Measurements from ENCODE around the gene NEURL1B. TPM values are rescaled to one million over a fixed set of nuclear protein-coding genes. Genes with fewer than 3 reads are reported as not detected.

Gene NEURL1B
- total and polyA plus RNA-seq, 11 donors = 11.8 to 47.1 (median 25.8) TPM

DNA sequence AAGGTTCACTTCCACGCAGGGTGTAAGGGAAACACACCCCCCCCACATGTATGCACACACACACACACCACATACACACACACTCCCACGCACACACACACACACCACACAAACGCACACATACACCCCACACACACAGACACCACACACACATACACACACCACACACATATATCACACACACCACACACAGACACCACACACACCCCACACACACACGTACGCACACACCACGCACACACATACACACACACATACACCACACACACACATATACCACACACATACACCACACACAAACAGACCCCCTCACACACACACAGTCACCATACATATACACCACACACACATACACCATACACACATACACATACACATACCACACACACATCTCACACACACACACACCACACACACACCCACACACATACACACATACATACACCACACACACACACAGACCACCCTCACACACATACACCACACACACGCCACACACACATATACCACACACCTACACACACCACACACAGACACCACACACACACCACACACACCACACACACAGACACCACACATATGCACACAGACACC, 44.3 kb upstream of the NEURL1B start:
- ATAC-seq (no peak), DNase-seq (no peak)
- Histone ChIP-seq H3K36me3 (no peaks in the 10 kb centered on the region), H3K27ac (no peak overlapping the region), H3K27me3 (no peaks in the 10 kb centered on the region), H3K4me3 (no peak overlapping the region), H3K4me1 (peaks cover 0 to 44% (median 15%) of the 10 kb centered on the region in 12 donors), H3K9me3 (no peaks in the 10 kb centered on the region)
- intact Hi-C loops (cut with DNase I) = loop anchor here in 1 of 10 donors (5.0 kb wide), 1 partner anchor 89 kb away; no protein-coding TSS in a partner anchor
- TF ChIP-seq POLR2A (IDR thresholded peaks at IDR 0.05) = no peak
- TF ChIP-seq, protein P1, sequence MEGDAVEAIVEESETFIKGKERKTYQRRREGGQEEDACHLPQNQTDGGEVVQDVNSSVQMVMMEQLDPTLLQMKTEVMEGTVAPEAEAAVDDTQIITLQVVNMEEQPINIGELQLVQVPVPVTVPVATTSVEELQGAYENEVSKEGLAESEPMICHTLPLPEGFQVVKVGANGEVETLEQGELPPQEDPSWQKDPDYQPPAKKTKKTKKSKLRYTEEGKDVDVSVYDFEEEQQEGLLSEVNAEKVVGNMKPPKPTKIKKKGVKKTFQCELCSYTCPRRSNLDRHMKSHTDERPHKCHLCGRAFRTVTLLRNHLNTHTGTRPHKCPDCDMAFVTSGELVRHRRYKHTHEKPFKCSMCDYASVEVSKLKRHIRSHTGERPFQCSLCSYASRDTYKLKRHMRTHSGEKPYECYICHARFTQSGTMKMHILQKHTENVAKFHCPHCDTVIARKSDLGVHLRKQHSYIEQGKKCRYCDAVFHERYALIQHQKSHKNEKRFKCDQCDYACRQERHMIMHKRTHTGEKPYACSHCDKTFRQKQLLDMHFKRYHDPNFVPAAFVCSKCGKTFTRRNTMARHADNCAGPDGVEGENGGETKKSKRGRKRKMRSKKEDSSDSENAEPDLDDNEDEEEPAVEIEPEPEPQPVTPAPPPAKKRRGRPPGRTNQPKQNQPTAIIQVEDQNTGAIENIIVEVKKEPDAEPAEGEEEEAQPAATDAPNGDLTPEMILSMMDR (IDR thresholded peaks at IDR 0.05) = no peak
- 89 to 94% (median 92%) methylated on average over 7 of the region's 7 CpGs for WGBS, 4 donors

DNA sequence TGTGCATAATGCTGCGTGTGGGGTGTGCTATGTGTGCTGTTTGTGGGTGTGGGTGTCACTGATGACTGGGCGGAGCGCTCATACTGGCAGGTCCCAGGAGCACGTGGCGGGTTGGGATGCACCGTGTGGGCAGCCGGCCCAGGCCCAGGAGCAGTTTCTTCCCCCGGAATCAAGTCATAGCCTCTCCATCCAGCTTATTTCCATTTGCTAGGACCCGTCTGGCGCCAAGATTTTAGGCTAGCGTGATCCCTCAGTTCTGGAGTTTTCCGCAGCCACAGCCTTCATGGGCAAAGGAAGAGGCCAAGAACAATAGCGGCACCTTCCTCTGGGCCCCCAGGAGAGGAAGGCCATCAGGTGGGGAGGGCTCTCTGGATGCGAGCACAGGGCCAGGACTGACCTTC, 43.3 kb upstream of the NEURL1B start:
- H3K4me1 ChIP-seq = peaks cover 0 to 55% (median 23%) of the 10 kb centered on the region in 12 donors
- H3K36me3 ChIP-seq = no peaks in the 10 kb centered on the region
- no peak for TF ChIP-seq POLR2A (IDR thresholded peaks at IDR 0.05)
- TF ChIP-seq, protein P1 (IDR thresholded peaks at IDR 0.05) = no peak
- ATAC-seq (peak; percentile 51 to 85 (median 60)), DNase-seq (peak in 4 of 5 donors; percentile 52 to 76 (median 62))
- no peaks in the 10 kb centered on the region for H3K9me3 ChIP-seq
- WGBS, 4 donors = 63 to 72% (median 71%) methylated on average over 14 of the region's 14 CpGs
- peak overlapping the region in 8 of 12 donors; percentile 56 to 77 (median 68) for H3K27ac ChIP-seq
- intact Hi-C loops (cut with DNase I) = loop anchor here in 1 of 10 donors (5.0 kb wide), 1 partner anchor 90 kb away; no protein-coding TSS in a partner anchor
- H3K27me3 ChIP-seq = no peaks in the 10 kb centered on the region
- no peak overlapping the region for H3K4me3 ChIP-seq

DNA sequence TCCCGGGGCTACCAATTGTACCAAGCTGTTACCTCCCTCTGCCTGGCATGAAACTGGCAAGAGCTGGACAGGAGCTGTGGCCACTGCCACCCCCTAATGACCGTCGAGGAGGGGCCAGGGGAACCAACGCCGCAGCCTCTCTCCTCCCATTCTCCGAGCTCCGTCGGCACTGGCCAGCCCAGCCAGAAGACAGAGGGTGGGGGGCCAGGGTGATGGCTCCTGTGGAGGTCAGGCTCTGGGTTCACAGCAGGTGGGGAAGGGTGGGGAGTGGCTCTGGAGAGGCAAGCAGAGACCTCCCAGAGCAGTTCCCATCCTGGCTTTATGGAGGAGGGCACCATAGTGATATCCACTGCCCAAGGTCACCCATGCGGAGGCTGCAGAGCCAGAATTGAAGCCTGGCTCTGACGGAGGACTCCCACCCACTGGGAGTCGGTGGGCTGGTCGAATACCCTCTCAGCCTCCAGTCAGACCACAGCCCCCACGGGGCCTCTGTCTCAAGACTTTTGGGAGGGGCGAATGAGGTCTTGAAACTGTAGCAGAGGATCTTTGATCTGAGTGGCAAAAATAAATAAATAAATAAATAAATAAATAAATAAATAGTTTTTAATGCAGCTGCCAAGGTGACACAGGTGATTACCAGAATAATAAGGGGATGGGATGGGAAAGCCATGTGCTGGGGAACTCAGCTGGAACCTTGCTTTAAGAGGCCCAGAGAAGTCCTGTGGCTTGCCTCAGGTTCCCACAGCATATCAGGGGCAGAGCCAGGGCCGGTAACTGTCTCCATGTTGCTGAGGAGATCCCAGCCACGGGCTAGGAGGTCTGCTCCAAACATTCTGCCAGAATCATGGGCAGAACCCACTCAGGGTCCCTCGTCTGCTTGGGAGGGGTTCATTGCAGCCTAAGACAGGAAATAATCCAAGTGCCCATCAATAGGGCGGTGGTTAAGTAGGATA, 42.5 kb upstream of the NEURL1B start:
- TF ChIP-seq, protein P1 (IDR thresholded peaks at IDR 0.05) = no peak
- no peak for TF ChIP-seq POLR2A (IDR thresholded peaks at IDR 0.05)
- Histone ChIP-seq H3K4me1 (peaks cover 0 to 62% (median 31%) of the 10 kb centered on the region in 12 donors), H3K4me3 (no peak overlapping the region), H3K9me3 (no peaks in the 10 kb centered on the region), H3K27me3 (no peaks in the 10 kb centered on the region), H3K36me3 (no peaks in the 10 kb centered on the region), H3K27ac (peak overlapping the region; percentile 37 to 84 (median 61))
- intact Hi-C loops (cut with DNase I) = loop anchor here in 1 of 10 donors (5.0 kb wide), 1 partner anchor 91 kb away; no protein-coding TSS in a partner anchor
- DNase-seq (peak in 1 of 5 donors; percentile 16), ATAC-seq (peak in 2 of 4 donors; percentile 3 to 19)
- WGBS, 4 donors = 67 to 79% (median 74%) methylated on average over 16 to 18 of the region's 18 CpGs

DNA sequence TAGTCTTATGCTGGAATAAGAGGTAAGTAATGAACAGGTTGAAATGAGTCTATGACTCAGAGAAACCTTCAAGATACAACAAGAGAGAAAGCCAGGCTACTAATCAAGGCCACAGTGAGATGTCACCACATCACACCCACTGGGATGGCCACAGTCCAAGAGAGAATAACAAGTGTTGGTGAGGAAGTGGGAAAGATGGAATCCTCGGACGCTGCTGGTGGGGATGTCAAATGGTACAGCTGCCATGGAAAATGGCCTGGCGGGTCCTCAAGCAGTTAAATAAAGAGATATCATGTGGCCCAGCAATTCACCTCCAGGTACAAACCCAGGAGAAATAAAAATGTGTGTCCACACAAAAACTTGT, 41.9 kb upstream of the NEURL1B start:
- DNase-seq = peak in 1 of 5 donors; percentile 19
- Histone ChIP-seq H3K4me1 (peaks cover 0 to 67% (median 37%) of the 10 kb centered on the region in 12 donors), H3K9me3 (no peaks in the 10 kb centered on the region), H3K27ac (peak overlapping the region in 7 of 12 donors; percentile 5 to 84 (median 68)), H3K36me3 (no peaks in the 10 kb centered on the region), H3K27me3 (no peaks in the 10 kb centered on the region), H3K4me3 (no peak overlapping the region)
- intact Hi-C loops (cut with DNase I) = loop anchor here in 1 of 10 donors (5.0 kb wide), 1 partner anchor 92 kb away; no protein-coding TSS in a partner anchor
- TF ChIP-seq, protein P1 (IDR thresholded peaks at IDR 0.05) = no peak
- TF ChIP-seq POLR2A (IDR thresholded peaks at IDR 0.05) = no peak
- no peak for ATAC-seq
- WGBS, 4 donors = 67 to 80% (median 72%) methylated on average over 3 of the region's 3 CpGs

Data from heart left ventricle (tissue), 16 donors.